Liver (tissue), 9 donors: Measurements from ENCODE around the gene TRHDE. TPM values are rescaled to one million over a fixed set of nuclear protein-coding genes. Genes with fewer than 3 reads are reported as not detected.

Experiments used
- DNase-seq: peaks from one replicate; pipeline ENCODE4 v3.0.0-alpha.2; 2017; ENCODE audit warnings: low spot score
- H3K27ac ChIP-seq, 2 donors: one replicate each; pipeline ENCODE4 v1.7.0; 2013; ENCODE audit warnings: inconsistent platforms in 2 of 2, low read length in 2 of 2, control low read depth in 1 of 2, low read depth in 1 of 2, mild to moderate bottlenecking in 1 of 2
- H3K27me3 ChIP-seq, 4 donors: one replicate each; pipeline versions ENCODE4 v1.6.1 to v1.7.0; 2013; ENCODE audit warnings: low read length in 3 of 4, inconsistent platforms in 1 of 4, mild to moderate bottlenecking in 1 of 4, moderate library complexity in 1 of 4; ENCODE audit not compliant: control insufficient read depth in 4 of 4, insufficient read depth in 4 of 4
- H3K36me3 ChIP-seq, 4 donors: one replicate each; pipeline versions ENCODE4 v1.6.1 to v1.7.0; 2013; ENCODE audit warnings: low read length in 3 of 4, mild to moderate bottlenecking in 3 of 4, low read depth in 1 of 4, moderate library complexity in 1 of 4; ENCODE audit not compliant: control insufficient read depth in 4 of 4, insufficient read depth in 3 of 4
- H3K4me1 ChIP-seq, 4 donors: one replicate each; pipeline versions ENCODE4 v1.6.1 to v1.7.0; 2013; ENCODE audit warnings: low read length in 3 of 4, mild to moderate bottlenecking in 3 of 4, moderate library complexity in 1 of 4; ENCODE audit not compliant: control insufficient read depth in 4 of 4, insufficient read depth in 4 of 4
- H3K4me3 ChIP-seq, 3 donors: one replicate each; pipeline versions ENCODE4 v1.6.1 to v1.7.0; 2013; ENCODE audit warnings: low read length in 3 of 3, control low read depth in 1 of 3, low read depth in 1 of 3, mild to moderate bottlenecking in 1 of 3
- H3K9ac ChIP-seq, 2 donors: one replicate each; pipeline ENCODE4 v1.7.0; 2013; ENCODE audit warnings: low read length in 2 of 2, mild to moderate bottlenecking in 2 of 2, moderate library complexity in 2 of 2, control low read depth in 1 of 2, low read depth in 1 of 2
- H3K9me3 ChIP-seq, 4 donors: one replicate each; pipeline versions ENCODE4 v1.6.1 to v1.7.0; 2013; ENCODE audit warnings: low read length in 3 of 4; ENCODE audit not compliant: control insufficient read depth in 4 of 4
- EGR1 ChIP-seq, 2 donors: IDR thresholded peaks; 2 replicates each; pipeline ENCODE4 v1.6.1; 2016 to 2018; ENCODE audit warnings: antibody characterized with exemption in 2 of 2, low read depth in 2 of 2
- FOXA2 ChIP-seq: IDR thresholded peaks from 2 replicates; pipeline ENCODE4 v1.6.1; 2016; ENCODE audit warnings: antibody characterized with exemption
- GABPA ChIP-seq, 2 donors: IDR thresholded peaks in 1 of 2; conservative IDR thresholded peaks in 1 of 2; 2 replicates each; pipeline ENCODE4 v1.6.1; 2016; ENCODE audit warnings: antibody characterized with exemption in 2 of 2, mild to moderate bottlenecking in 1 of 2, moderate library complexity in 1 of 2
- HNF4A ChIP-seq, 2 donors: conservative IDR thresholded peaks; 2 replicates each; pipeline ENCODE4 v1.6.1; 2016; ENCODE audit warnings: antibody characterized with exemption in 2 of 2, mild to moderate bottlenecking in 2 of 2
- HNF4G ChIP-seq: IDR thresholded peaks from 2 replicates; pipeline ENCODE4 v1.6.1; 2016; ENCODE audit warnings: antibody characterized with exemption
- JUND ChIP-seq, 2 donors: IDR thresholded peaks; 2 replicates each; pipeline ENCODE4 v1.6.1; 2016; ENCODE audit warnings: antibody characterized with exemption in 2 of 2
- RAD21 ChIP-seq, 2 donors: IDR thresholded peaks; 2 replicates each; pipeline ENCODE4 v1.6.1; 2016; ENCODE audit warnings: antibody characterized with exemption in 2 of 2, mild to moderate bottlenecking in 2 of 2
- SP1 ChIP-seq: IDR thresholded peaks from 2 replicates; pipeline ENCODE4 v1.6.1; 2018; ENCODE audit warnings: antibody characterized with exemption, mild to moderate bottlenecking
- TAF1 ChIP-seq: conservative IDR thresholded peaks from 2 replicates; pipeline ENCODE4 v1.6.1; 2016; ENCODE audit warnings: antibody characterized with exemption, mild to moderate bottlenecking
- YY1 ChIP-seq: IDR thresholded peaks from 2 replicates; pipeline ENCODE4 v1.6.1; 2016; ENCODE audit warnings: antibody characterized with exemption, mild to moderate bottlenecking
- ZBTB33 ChIP-seq: IDR thresholded peaks from 2 replicates; pipeline ENCODE4 v1.6.1; 2016; ENCODE audit warnings: antibody characterized with exemption
- WGBS: extraction: QIAGEN DNeasy Blood & Tissue Kit; methylation state at CpG from one replicate; pipeline ENCODE4 v1.1.7; 2013; 5-methylcytosine and 5-hydroxymethylcytosine counted together
- polyA plus RNA-seq, 2 donors: library from polyadenylated mRNA; stranded (reverse) in 1 of 2; unstranded in 1 of 2; fragments of 200-250 nt in 1 of 2; fragments of >200 nt in 1 of 2; fragmentation: Nextera tagmentation in 1 of 2; extraction: Ambion mirVana in 1 of 2; gene quantifications; one replicate each; pipeline versions ENCODE4 v1.2.1 to v1.2.3, GENCODE V29; 2013 to 2015
- total RNA-seq, 2 donors: library from RNA; depleted of rRNA; stranded (reverse); fragments of >200 nt; gene quantifications; one replicate each; pipeline ENCODE4 v1.2.3, GENCODE V29; 2014
- TF ChIP-seq, protein P1 (sequence below): fragments of 150-350 bp; IDR thresholded peaks from 2 replicates; pipeline ENCODE4 v1.5.1; 2017; ENCODE audit warnings: improper control_type of control experiment, low read depth, low read length; ENCODE audit not compliant: missing input control
- TF ChIP-seq, protein P2 (sequence below): IDR thresholded peaks from 2 replicates; pipeline ENCODE4 v1.6.1; 2016; ENCODE audit warnings: antibody characterized with exemption
- TF ChIP-seq, protein P3 (sequence below): IDR thresholded peaks from 2 replicates; pipeline ENCODE4 v1.6.1; 2016; ENCODE audit warnings: antibody characterized with exemption, mild to moderate bottlenecking
- donor health status: healthy.
- donor health status: healthy.
- donor health status: healthy.
- donor health status: healthy.
- donor health status: healthy.

Gene TRHDE
- total and polyA plus RNA-seq, 4 donors = 0.05 to 0.17 (median 0.14) TPM; not detected in 1

GRCh38 chr12:72281126-72281525 lies 9.0 kb downstream of the TRHDE start:
- 41% methylated on average over 4 of the region's 4 CpGs for WGBS
- no peak for TF ChIP-seq YY1
- no peak for TF ChIP-seq RAD21 (IDR thresholded peaks at IDR 0.05)
- TF ChIP-seq, protein P1, sequence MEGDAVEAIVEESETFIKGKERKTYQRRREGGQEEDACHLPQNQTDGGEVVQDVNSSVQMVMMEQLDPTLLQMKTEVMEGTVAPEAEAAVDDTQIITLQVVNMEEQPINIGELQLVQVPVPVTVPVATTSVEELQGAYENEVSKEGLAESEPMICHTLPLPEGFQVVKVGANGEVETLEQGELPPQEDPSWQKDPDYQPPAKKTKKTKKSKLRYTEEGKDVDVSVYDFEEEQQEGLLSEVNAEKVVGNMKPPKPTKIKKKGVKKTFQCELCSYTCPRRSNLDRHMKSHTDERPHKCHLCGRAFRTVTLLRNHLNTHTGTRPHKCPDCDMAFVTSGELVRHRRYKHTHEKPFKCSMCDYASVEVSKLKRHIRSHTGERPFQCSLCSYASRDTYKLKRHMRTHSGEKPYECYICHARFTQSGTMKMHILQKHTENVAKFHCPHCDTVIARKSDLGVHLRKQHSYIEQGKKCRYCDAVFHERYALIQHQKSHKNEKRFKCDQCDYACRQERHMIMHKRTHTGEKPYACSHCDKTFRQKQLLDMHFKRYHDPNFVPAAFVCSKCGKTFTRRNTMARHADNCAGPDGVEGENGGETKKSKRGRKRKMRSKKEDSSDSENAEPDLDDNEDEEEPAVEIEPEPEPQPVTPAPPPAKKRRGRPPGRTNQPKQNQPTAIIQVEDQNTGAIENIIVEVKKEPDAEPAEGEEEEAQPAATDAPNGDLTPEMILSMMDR = no peak
- TF ChIP-seq SP1 = no peak
- TF ChIP-seq FOXA2 = no peak
- Histone ChIP-seq H3K4me3 (no peak overlapping the region), H3K9me3 (no peaks in the 10 kb centered on the region), H3K27me3 (peaks cover 0 to 2% (median 0%) of the 10 kb centered on the region in 4 donors), H3K27ac (no peak overlapping the region), H3K36me3 (no peaks in the 10 kb centered on the region), H3K4me1 (peaks cover 0 to 4% (median 0%) of the 10 kb centered on the region in 4 donors), H3K9ac (no peak overlapping the region)
- DNase-seq = no peak

GRCh38 chr12:72282721-72283120 lies 10.6 kb downstream of the TRHDE start:
- H3K9me3 ChIP-seq = no peaks in the 10 kb centered on the region
- TF ChIP-seq JUND (IDR thresholded peaks at IDR 0.05) = no peak
- TF ChIP-seq RAD21 (IDR thresholded peaks at IDR 0.05) = peak; percentile 70 to 82
- TF ChIP-seq, protein P1 = peak; percentile 45
- no peak for DNase-seq
- H3K4me3 ChIP-seq = no peak overlapping the region
- no peak overlapping the region for H3K27ac ChIP-seq
- peaks cover 0 to 2% (median 0%) of the 10 kb centered on the region in 4 donors for H3K27me3 ChIP-seq
- no peak overlapping the region for H3K9ac ChIP-seq
- 25% methylated on average over 1 of the region's 1 CpG for WGBS
- no peaks in the 10 kb centered on the region for H3K36me3 ChIP-seq
- H3K4me1 ChIP-seq = peaks cover 0 to 4% (median 0%) of the 10 kb centered on the region in 4 donors

- no peak overlapping the region for H3K27ac ChIP-seq
- H3K4me1 ChIP-seq = no peaks in the 10 kb centered on the region
- 85% methylated on average over 1 of the region's 1 CpG for WGBS
- TF ChIP-seq HNF4G = no peak
- no peak overlapping the region for H3K9ac ChIP-seq
- peaks cover 0 to 2% (median 0%) of the 10 kb centered on the region in 4 donors for H3K27me3 ChIP-seq
- no peaks in the 10 kb centered on the region for H3K9me3 ChIP-seq
- H3K36me3 ChIP-seq = no peaks in the 10 kb centered on the region
- DNase-seq = no peak
- H3K4me3 ChIP-seq = no peak overlapping the region
Measured at GRCh38 chr12:72285861-72286260, 13.7 kb downstream of the TRHDE start.

DNA sequence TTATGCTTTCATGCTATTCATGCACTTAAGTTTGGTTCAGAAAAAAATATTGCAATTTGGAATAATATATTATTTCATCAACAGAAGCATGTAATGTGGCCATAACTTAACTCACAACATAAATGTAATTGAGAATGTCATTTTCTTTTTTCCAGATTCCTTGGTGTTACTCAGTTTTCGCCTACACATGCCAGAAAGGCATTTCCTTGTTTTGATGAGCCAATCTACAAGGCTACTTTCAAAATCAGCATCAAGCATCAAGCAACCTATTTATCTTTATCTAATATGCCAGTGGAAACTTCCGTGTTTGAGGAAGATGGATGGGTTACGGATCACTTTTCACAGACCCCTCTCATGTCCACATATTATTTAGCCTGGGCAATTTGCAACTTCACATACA lies 14.4 kb downstream of the TRHDE start:
- no peaks in the 10 kb centered on the region for H3K36me3 ChIP-seq
- no peak overlapping the region for H3K27ac ChIP-seq
- no peak overlapping the region for H3K4me3 ChIP-seq
- no peaks in the 10 kb centered on the region for H3K4me1 ChIP-seq
- TF ChIP-seq ZBTB33 = no peak
- no peak for TF ChIP-seq HNF4A (conservative IDR thresholded peaks at IDR 0.05)
- no peak for TF ChIP-seq TAF1
- TF ChIP-seq GABPA (IDR thresholded peaks at IDR 0.05 in 1 of 2, conservative IDR thresholded peaks at IDR 0.05 in 1 of 2) = no peak
- TF ChIP-seq, protein P2, sequence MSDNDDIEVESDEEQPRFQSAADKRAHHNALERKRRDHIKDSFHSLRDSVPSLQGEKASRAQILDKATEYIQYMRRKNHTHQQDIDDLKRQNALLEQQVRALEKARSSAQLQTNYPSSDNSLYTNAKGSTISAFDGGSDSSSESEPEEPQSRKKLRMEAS = no peak
- no peak for TF ChIP-seq EGR1 (IDR thresholded peaks at IDR 0.05; ENCODE audit: low read depth in 2 of 2)
- TF ChIP-seq, protein P3, sequence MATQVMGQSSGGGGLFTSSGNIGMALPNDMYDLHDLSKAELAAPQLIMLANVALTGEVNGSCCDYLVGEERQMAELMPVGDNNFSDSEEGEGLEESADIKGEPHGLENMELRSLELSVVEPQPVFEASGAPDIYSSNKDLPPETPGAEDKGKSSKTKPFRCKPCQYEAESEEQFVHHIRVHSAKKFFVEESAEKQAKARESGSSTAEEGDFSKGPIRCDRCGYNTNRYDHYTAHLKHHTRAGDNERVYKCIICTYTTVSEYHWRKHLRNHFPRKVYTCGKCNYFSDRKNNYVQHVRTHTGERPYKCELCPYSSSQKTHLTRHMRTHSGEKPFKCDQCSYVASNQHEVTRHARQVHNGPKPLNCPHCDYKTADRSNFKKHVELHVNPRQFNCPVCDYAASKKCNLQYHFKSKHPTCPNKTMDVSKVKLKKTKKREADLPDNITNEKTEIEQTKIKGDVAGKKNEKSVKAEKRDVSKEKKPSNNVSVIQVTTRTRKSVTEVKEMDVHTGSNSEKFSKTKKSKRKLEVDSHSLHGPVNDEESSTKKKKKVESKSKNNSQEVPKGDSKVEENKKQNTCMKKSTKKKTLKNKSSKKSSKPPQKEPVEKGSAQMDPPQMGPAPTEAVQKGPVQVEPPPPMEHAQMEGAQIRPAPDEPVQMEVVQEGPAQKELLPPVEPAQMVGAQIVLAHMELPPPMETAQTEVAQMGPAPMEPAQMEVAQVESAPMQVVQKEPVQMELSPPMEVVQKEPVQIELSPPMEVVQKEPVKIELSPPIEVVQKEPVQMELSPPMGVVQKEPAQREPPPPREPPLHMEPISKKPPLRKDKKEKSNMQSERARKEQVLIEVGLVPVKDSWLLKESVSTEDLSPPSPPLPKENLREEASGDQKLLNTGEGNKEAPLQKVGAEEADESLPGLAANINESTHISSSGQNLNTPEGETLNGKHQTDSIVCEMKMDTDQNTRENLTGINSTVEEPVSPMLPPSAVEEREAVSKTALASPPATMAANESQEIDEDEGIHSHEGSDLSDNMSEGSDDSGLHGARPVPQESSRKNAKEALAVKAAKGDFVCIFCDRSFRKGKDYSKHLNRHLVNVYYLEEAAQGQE = no peak
- DNase-seq = no peak
- peaks cover 0 to 2% (median 0%) of the 10 kb centered on the region in 4 donors for H3K27me3 ChIP-seq
- H3K9me3 ChIP-seq = no peaks in the 10 kb centered on the region
- 77% methylated on average over 3 of the region's 3 CpGs for WGBS
- no peak overlapping the region for H3K9ac ChIP-seq
